Suprapubic skin (tissue), 4 donors: ENCODE data around the gene SHROOM3.

ENCODE experiments used
- CTCF ChIP-seq, 2 donors: fragments of 200-600 bp in 1 of 2; fragments of 450-650 bp in 1 of 2; sonication (generic) in 1 of 2; IDR thresholded peaks; one replicate each; pipeline ENCODE4 v1.5.1; 2016 to 2019; ENCODE audit warnings: antibody characterized with exemption in 2 of 2, mild to moderate bottlenecking in 1 of 2, moderate library complexity in 1 of 2
- EP300 ChIP-seq: sonication (generic); formaldehyde crosslinking; IDR thresholded peaks from one replicate; pipeline ENCODE4 v1.6.1; 2017; ENCODE audit warnings: antibody characterized with exemption
- POLR2A ChIP-seq, 2 donors: fragments of 450-650 bp; IDR thresholded peaks; one replicate each; pipeline ENCODE4 v1.6.1; 2017; ENCODE audit warnings: antibody characterized with exemption in 2 of 2, mild to moderate bottlenecking in 2 of 2, moderate library complexity in 2 of 2
- POLR2AphosphoS5 ChIP-seq, 3 donors: sonication (generic); formaldehyde crosslinking; IDR thresholded peaks; one replicate each; pipeline ENCODE4 v1.6.1; 2017; ENCODE audit warnings: antibody characterized with exemption in 3 of 3

- TF ChIP-seq CTCF (IDR thresholded peaks at IDR 0.05) (no peak), POLR2A (IDR thresholded peaks at IDR 0.05) (no peak), EP300 (no peak), POLR2AphosphoS5 (IDR thresholded peaks at IDR 0.05) (no peak)
Measured at GRCh38 chr4:76406081-76406480, 28.9 kb upstream of the SHROOM3 start.
